ENCODE data around the gene STXBP5.

STXBP5 gene

GRCh38 chr6:147297663-147298316 lies 93.6 kb downstream of the STXBP5 start:
- no peak for DNase-seq (ENCODE audit: low read depth in 2 of 2)

- DNase-seq (ENCODE audit: low read depth in 2 of 2): no peak
Observed at GRCh38 chr6:147298461-147298860, 94.2 kb downstream of the STXBP5 start.

GRCh38 chr6:147299035-147299434 lies 94.8 kb downstream of the STXBP5 start:
- no peak for DNase-seq (ENCODE audit: low read depth in 2 of 2)

- no peak for DNase-seq (ENCODE audit: low read depth in 2 of 2)
Observed at GRCh38 chr6:147301070-147301469, 96.9 kb downstream of the STXBP5 start.

GRCh38 chr6:147304016-147304415 lies 99.8 kb downstream of the STXBP5 start:
- no peak for DNase-seq (ENCODE audit: low read depth in 2 of 2)

GRCh38 chr6:147310521-147310920 lies 106.3 kb downstream of the STXBP5 start:
- DNase-seq (ENCODE audit: low read depth in 2 of 2): no peak

GRCh38 chr6:147311218-147311617 lies 107.0 kb downstream of the STXBP5 start:
- no peak for DNase-seq (ENCODE audit: low read depth in 2 of 2)

- DNase-seq (ENCODE audit: low read depth in 2 of 2): no peak
Observed at GRCh38 chr6:147321260-147321659, 117.0 kb downstream of the STXBP5 start.

GRCh38 chr6:147322299-147323162 lies 118.3 kb downstream of the STXBP5 start:
- DNase-seq (ENCODE audit: low read depth in 2 of 2): no peak

GRCh38 chr6:147325557-147325956 lies 121.3 kb downstream of the STXBP5 start:
- no peak for DNase-seq (ENCODE audit: low read depth in 2 of 2)

- DNase-seq (ENCODE audit: low read depth in 2 of 2): no peak
Observed at GRCh38 chr6:147331401-147331800, 127.2 kb downstream of the STXBP5 start.

GRCh38 chr6:147337921-147338320 lies 133.7 kb downstream of the STXBP5 start:
- DNase-seq (ENCODE audit: low read depth in 2 of 2): no peak

- DNase-seq (ENCODE audit: low read depth in 2 of 2): no peak
Observed at GRCh38 chr6:147341486-147341885, 137.3 kb downstream of the STXBP5 start.

GRCh38 chr6:147345902-147346301 lies 141.7 kb downstream of the STXBP5 start:
- no peak for DNase-seq (ENCODE audit: low read depth in 2 of 2)

GRCh38 chr6:147347179-147347881 lies 143.1 kb downstream of the STXBP5 start:
- DNase-seq (ENCODE audit: low read depth in 2 of 2): no peak

- no peak for DNase-seq (ENCODE audit: low read depth in 2 of 2)
Observed at GRCh38 chr6:147347882-147348575, 143.8 kb downstream of the STXBP5 start.

- no peak for DNase-seq (ENCODE audit: low read depth in 2 of 2)
Observed at GRCh38 chr6:147361311-147361981, 157.2 kb downstream of the STXBP5 start.

GRCh38 chr6:147366290-147366689 lies 162.1 kb downstream of the STXBP5 start:
- DNase-seq (ENCODE audit: low read depth in 2 of 2): no peak

GRCh38 chr6:147371325-147371724 lies 167.1 kb downstream of the STXBP5 start:
- no peak for DNase-seq (ENCODE audit: low read depth in 2 of 2)

GRCh38 chr6:147372806-147373205 lies 168.6 kb downstream of the STXBP5 start:
- no peak for DNase-seq (ENCODE audit: low read depth in 2 of 2)

- no peak for DNase-seq (ENCODE audit: low read depth in 2 of 2)
Observed at GRCh38 chr6:147378819-147379218, 174.6 kb downstream of the STXBP5 start.

All from activated CD8-positive, alpha-beta memory T cell treated with anti-CD3 and anti-CD28 coated beads for 4 hours (primary cell).